Measurements from ENCODE around the gene PLOD3. TPM values are rescaled to one million over a fixed set of nuclear protein-coding genes. Genes with fewer than 3 reads are reported as not detected.
A peak's percentile ranks its signal among the peaks of the same experiment; 100 is the strongest.

Gene PLOD3
- total RNA-seq, 1 experiment from 2014 or later = 48.3 TPM

DNA sequence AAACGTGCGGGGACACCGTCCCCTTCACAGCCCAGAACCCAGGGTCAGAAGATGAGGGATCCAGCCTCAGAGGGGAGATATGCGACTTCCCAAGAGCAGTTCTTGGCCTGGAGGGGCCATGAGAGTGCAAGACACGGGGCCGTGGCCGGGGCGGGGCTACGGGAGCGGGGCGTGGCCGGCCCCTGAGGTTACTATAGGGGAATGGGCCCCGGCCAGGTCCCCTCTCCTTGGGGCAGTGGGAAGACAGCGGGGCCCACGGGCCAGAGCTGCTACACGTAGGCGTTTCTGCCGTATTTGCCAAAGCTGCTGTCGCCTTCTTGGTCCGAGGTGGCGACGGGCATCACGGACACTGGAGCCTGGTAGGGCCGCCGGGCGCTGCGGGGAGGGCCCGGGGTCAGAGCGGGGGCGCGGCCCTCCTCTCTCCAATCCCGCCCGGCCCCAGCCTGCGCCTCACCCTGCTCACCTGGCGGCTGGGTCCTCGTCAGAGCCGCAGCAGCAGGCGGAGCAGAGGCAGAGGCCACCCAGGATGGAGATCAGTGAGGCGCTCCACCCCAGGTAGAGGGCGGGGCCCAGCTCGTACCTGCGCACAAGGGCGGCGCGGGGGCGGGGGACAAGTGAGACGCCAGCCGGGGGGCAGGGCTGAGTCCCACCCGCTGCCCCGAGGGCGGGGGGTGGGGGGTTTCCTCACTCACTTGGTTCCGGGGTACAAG lies 14.9 kb upstream of the PLOD3 start:
- POLR2A ChIA-PET = interaction anchor here (0.6 to 1.1 kb wide), 2 partner anchors 14 to 32 kb away, joined by 3 to 6 read pairs; partner anchors contain the start of gene ZNHIT1
- peaks cover 7% of the 10 kb centered on the region for H3K36me3 Mint-ChIP-seq
- H3K27me3 Mint-ChIP-seq (ENCODE audit: low read depth) = no peaks in the 10 kb centered on the region
- 0 out of 2 replicates have a peak, but pooled peaks have one; percentile 42 for TF ChIP-seq FOXP1 (CRISPR knock-in tag; IDR thresholded peaks at IDR 0.05; ENCODE audit: borderline replicate concordance)
- no peak for TF ChIP-seq NR3C1 (CRISPR knock-in tag; conservative IDR thresholded peaks at IDR 0.05; ENCODE audit: low read depth)
- TF ChIP-seq ZBTB43 (CRISPR knock-in tag; IDR thresholded peaks at IDR 0.05) = no peak
- no peak for TF ChIP-seq EMX1 (CRISPR knock-in tag; IDR thresholded peaks at IDR 0.05)
- TF ChIP-seq TP53 (CRISPR knock-in tag; IDR thresholded peaks at IDR 0.05) = no peak
- TF ChIP-seq JUN (CRISPR knock-in tag; IDR thresholded peaks at IDR 0.05) = no peak
- TF ChIP-seq ZNF317 (CRISPR knock-in tag; IDR thresholded peaks at IDR 0.05; ENCODE audit: borderline replicate concordance, low read depth) = no peak
- TF ChIP-seq, protein P1, sequence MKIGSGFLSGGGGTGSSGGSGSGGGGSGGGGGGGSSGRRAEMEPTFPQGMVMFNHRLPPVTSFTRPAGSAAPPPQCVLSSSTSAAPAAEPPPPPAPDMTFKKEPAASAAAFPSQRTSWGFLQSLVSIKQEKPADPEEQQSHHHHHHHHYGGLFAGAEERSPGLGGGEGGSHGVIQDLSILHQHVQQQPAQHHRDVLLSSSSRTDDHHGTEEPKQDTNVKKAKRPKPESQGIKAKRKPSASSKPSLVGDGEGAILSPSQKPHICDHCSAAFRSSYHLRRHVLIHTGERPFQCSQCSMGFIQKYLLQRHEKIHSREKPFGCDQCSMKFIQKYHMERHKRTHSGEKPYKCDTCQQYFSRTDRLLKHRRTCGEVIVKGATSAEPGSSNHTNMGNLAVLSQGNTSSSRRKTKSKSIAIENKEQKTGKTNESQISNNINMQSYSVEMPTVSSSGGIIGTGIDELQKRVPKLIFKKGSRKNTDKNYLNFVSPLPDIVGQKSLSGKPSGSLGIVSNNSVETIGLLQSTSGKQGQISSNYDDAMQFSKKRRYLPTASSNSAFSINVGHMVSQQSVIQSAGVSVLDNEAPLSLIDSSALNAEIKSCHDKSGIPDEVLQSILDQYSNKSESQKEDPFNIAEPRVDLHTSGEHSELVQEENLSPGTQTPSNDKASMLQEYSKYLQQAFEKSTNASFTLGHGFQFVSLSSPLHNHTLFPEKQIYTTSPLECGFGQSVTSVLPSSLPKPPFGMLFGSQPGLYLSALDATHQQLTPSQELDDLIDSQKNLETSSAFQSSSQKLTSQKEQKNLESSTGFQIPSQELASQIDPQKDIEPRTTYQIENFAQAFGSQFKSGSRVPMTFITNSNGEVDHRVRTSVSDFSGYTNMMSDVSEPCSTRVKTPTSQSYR (CRISPR knock-in tag; IDR thresholded peaks at IDR 0.05) = 0 out of 2 replicates have a peak, but pooled peaks have one; percentile 16
- no peak for TF ChIP-seq ZNF219 (CRISPR knock-in tag; IDR thresholded peaks at IDR 0.05; ENCODE audit: borderline replicate concordance)
- no peak for TF ChIP-seq TEAD4 (CRISPR knock-in tag; IDR thresholded peaks at IDR 0.05)
- 0 out of 2 replicates have a peak, but pooled peaks have one; percentile 23 for TF ChIP-seq USF1 (CRISPR knock-in tag; IDR thresholded peaks at IDR 0.05)
- TF ChIP-seq, protein P2, sequence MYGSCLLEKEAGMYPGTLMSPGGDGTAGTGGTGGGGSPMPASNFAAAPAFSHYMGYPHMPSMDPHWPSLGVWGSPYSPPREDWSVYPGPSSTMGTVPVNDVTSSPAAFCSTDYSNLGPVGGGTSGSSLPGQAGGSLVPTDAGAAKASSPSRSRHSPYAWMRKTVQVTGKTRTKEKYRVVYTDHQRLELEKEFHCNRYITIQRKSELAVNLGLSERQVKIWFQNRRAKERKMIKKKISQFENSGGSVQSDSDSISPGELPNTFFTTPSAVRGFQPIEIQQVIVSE (CRISPR knock-in tag; IDR thresholded peaks at IDR 0.05; ENCODE audit: borderline replicate concordance) = no peak
- TF ChIP-seq FOXJ3 (CRISPR knock-in tag; IDR thresholded peaks at IDR 0.05; ENCODE audit: borderline replicate concordance) = no peak
- TF ChIP-seq, protein P3, sequence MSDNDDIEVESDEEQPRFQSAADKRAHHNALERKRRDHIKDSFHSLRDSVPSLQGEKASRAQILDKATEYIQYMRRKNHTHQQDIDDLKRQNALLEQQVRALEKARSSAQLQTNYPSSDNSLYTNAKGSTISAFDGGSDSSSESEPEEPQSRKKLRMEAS (CRISPR knock-in tag; IDR thresholded peaks at IDR 0.05) = 0 out of 2 replicates have a peak, but pooled peaks have one; percentile 51
- TF ChIP-seq, protein P4, sequence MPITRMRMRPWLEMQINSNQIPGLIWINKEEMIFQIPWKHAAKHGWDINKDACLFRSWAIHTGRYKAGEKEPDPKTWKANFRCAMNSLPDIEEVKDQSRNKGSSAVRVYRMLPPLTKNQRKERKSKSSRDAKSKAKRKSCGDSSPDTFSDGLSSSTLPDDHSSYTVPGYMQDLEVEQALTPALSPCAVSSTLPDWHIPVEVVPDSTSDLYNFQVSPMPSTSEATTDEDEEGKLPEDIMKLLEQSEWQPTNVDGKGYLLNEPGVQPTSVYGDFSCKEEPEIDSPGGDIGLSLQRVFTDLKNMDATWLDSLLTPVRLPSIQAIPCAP (CRISPR knock-in tag; IDR thresholded peaks at IDR 0.05) = no peak
- 0 out of 2 replicates have a peak, but pooled peaks have one; percentile 28 for TF ChIP-seq CREM (CRISPR knock-in tag; IDR thresholded peaks at IDR 0.05)
- peak; percentile 85; the same call in 1 of the 2 replicates for TF ChIP-seq ARID4B (CRISPR knock-in tag; IDR thresholded peaks at IDR 0.05; ENCODE audit: borderline replicate concordance)
- TF ChIP-seq, protein P5, sequence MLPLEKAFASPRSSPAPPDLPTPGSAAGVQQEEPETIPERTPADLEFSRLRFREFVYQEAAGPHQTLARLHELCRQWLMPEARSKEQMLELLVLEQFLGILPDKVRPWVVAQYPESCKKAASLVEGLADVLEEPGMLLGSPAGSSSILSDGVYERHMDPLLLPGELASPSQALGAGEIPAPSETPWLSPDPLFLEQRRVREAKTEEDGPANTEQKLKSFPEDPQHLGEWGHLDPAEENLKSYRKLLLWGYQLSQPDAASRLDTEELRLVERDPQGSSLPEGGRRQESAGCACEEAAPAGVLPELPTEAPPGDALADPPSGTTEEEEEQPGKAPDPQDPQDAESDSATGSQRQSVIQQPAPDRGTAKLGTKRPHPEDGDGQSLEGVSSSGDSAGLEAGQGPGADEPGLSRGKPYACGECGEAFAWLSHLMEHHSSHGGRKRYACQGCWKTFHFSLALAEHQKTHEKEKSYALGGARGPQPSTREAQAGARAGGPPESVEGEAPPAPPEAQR (CRISPR knock-in tag; IDR thresholded peaks at IDR 0.05) = no peak
- TF ChIP-seq ZNF232 (CRISPR knock-in tag; IDR thresholded peaks at IDR 0.05) = peak; percentile 74
- no peak for TF ChIP-seq SOX15 (CRISPR knock-in tag; IDR thresholded peaks at IDR 0.05)
- no peak for TF ChIP-seq CTCF (IDR thresholded peaks at IDR 0.05)

More for the DNA sequence above, 14.9 kb upstream of the PLOD3 start:
- CTCF ChIA-PET = interaction anchor here (0.5 to 8.0 kb wide), 8 partner anchors 12 to 137 kb away, joined by 3 to 80 read pairs (median 8); partner anchors contain the start of genes FIS1, PLOD3 and ZNHIT1
- H3K4me1 Mint-ChIP-seq = peaks cover 24% of the 10 kb centered on the region
- DNase-seq (ENCODE audit: low spot score) (peak; percentile 80), ATAC-seq (peak; percentile 75)
- H3K4me3 Mint-ChIP-seq = peak overlapping the region; percentile 74
- H3K9me3 Mint-ChIP-seq = no peaks in the 10 kb centered on the region
- no peak overlapping the region for H3K27ac Mint-ChIP-seq

All from WTC11 (cell line).